ENCODE data around the gene URB2.

DNA sequence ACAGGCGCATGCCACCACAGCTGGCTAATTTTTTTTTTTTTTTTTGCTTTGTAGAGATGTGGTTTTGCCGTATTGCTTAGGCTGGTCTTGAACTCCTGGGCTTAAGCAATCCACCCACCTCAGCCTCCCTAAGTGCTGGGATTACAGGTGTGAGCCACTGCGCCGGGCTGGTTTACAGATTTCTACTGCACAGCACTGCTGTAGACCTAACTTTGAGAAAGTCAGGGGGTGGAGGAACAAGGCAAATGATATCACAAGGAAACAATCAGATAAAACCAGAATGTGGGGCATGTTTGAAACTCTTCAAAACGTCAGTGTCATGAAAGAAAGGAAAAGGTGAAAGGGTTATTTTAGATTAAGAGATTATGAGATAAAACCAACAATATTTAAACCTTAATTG, 45.3 kb downstream of the URB2 start:
- TF ChIP-seq POLR2A (IDR thresholded peaks at IDR 0.05) = no peak
- no peak for TF ChIP-seq CTCF (IDR thresholded peaks at IDR 0.05)
